ENCODE results near the gene DNTT. TPM values are rescaled to one million over a fixed set of nuclear protein-coding genes. Genes with fewer than 3 reads are reported as not detected.

The DNTT gene
- polyA plus RNA-seq, 2 of the 4 experiments (the other 2 are of a cell fraction), result not detected

DNA sequence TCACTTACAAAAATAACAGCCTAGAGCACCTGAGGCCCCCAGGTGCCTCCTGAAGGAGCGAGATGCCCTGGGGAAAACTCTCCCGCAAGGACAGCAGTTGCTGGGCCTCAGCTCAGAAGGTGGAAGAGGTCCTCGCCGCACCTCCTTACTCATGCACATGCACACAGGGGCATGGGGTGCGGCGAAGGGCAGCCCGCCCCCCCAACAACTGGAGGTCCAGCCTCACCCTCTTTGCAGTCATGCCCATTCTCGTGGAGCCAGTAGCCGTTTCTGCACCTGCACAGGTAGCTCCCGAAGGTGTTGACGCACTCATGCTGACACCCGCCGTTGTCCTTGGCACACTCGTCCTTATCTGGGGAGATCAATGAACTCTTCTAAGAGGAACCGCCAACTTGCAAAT lies 74.5 kb downstream of the DNTT start:
- CTCF ChIA-PET, result interaction anchor here (0.5 to 7.6 kb wide), 6 partner anchors 8 to 1293 kb away, joined by 3 to 105 read pairs (median 3); no protein-coding TSS in a partner anchor
- Histone ChIP-seq H3K9me3 (no peaks in the 10 kb centered on the region), H3K4me3 (no peak overlapping the region), H3K27ac (no peak overlapping the region), H3K4me1 (no peaks in the 10 kb centered on the region), H3K4me2 (no peak overlapping the region)
- no peak for FAIRE-seq
- POLR2A ChIA-PET, result interaction anchor here (1.2 kb wide), 1 partner anchor 76 kb away, joined by 3 read pairs; no protein-coding TSS in a partner anchor
- no peak for TF ChIP-seq GATA3 (IDR thresholded peaks at IDR 0.05; ENCODE audit: borderline replicate concordance)
- TF ChIP-seq, protein P1, sequence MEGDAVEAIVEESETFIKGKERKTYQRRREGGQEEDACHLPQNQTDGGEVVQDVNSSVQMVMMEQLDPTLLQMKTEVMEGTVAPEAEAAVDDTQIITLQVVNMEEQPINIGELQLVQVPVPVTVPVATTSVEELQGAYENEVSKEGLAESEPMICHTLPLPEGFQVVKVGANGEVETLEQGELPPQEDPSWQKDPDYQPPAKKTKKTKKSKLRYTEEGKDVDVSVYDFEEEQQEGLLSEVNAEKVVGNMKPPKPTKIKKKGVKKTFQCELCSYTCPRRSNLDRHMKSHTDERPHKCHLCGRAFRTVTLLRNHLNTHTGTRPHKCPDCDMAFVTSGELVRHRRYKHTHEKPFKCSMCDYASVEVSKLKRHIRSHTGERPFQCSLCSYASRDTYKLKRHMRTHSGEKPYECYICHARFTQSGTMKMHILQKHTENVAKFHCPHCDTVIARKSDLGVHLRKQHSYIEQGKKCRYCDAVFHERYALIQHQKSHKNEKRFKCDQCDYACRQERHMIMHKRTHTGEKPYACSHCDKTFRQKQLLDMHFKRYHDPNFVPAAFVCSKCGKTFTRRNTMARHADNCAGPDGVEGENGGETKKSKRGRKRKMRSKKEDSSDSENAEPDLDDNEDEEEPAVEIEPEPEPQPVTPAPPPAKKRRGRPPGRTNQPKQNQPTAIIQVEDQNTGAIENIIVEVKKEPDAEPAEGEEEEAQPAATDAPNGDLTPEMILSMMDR (IDR thresholded peaks at IDR 0.05), result no peak
- TF ChIP-seq, protein P2, sequence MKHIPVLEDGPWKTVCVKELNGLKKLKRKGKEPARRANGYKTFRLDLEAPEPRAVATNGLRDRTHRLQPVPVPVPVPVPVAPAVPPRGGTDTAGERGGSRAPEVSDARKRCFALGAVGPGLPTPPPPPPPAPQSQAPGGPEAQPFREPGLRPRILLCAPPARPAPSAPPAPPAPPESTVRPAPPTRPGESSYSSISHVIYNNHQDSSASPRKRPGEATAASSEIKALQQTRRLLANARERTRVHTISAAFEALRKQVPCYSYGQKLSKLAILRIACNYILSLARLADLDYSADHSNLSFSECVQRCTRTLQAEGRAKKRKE (CRISPR knock-in tag; IDR thresholded peaks at IDR 0.05; ENCODE audit: low read depth), result no peak
- no peak for TF ChIP-seq FOSL2 (IDR thresholded peaks at IDR 0.05)
- no peak for TF ChIP-seq FOSL2 (CRISPR knock-in tag; IDR thresholded peaks at IDR 0.05)
- TF ChIP-seq POLR2AphosphoS2 (conservative IDR thresholded peaks at IDR 0.05; ENCODE audit: low read length), result no peak
- no peak for TF ChIP-seq RNF2 (IDR thresholded peaks at IDR 0.05; ENCODE audit: borderline replicate concordance, low read depth)
- no peak for TF ChIP-seq KDM1A (IDR thresholded peaks at IDR 0.05; ENCODE audit: low read depth)
- no peak for TF ChIP-seq HOXA7 (CRISPR knock-in tag; IDR thresholded peaks at IDR 0.05)
- no peak for TF ChIP-seq CHD4 (IDR thresholded peaks at IDR 0.05; ENCODE audit: borderline replicate concordance)
- no peak for TF ChIP-seq EHMT2 (IDR thresholded peaks at IDR 0.05; ENCODE audit: low read depth)
- TF ChIP-seq, protein P3, sequence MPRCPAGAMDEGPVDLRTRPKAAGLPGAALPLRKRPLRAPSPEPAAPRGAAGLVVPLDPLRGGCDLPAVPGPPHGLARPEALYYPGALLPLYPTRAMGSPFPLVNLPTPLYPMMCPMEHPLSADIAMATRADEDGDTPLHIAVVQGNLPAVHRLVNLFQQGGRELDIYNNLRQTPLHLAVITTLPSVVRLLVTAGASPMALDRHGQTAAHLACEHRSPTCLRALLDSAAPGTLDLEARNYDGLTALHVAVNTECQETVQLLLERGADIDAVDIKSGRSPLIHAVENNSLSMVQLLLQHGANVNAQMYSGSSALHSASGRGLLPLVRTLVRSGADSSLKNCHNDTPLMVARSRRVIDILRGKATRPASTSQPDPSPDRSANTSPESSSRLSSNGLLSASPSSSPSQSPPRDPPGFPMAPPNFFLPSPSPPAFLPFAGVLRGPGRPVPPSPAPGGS (IDR thresholded peaks at IDR 0.05), result no peak
- TF ChIP-seq, protein P4, sequence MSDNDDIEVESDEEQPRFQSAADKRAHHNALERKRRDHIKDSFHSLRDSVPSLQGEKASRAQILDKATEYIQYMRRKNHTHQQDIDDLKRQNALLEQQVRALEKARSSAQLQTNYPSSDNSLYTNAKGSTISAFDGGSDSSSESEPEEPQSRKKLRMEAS (IDR thresholded peaks at IDR 0.05), result no peak
- TF ChIP-seq ZC3H11A (IDR thresholded peaks at IDR 0.05), result no peak
- TF ChIP-seq RCOR1 (IDR thresholded peaks at IDR 0.05; ENCODE audit: low read depth, low read length), result no peak
- TF ChIP-seq, protein P5, sequence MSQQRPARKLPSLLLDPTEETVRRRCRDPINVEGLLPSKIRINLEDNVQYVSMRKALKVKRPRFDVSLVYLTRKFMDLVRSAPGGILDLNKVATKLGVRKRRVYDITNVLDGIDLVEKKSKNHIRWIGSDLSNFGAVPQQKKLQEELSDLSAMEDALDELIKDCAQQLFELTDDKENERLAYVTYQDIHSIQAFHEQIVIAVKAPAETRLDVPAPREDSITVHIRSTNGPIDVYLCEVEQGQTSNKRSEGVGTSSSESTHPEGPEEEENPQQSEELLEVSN (IDR thresholded peaks at IDR 0.05; ENCODE audit: borderline replicate concordance, low read depth), result no peak
- TF ChIP-seq, protein P6, sequence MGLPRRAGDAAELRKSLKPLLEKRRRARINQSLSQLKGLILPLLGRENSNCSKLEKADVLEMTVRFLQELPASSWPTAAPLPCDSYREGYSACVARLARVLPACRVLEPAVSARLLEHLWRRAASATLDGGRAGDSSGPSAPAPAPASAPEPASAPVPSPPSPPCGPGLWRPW (IDR thresholded peaks at IDR 0.05), result no peak
- TF ChIP-seq ZSCAN20 (CRISPR knock-in tag; IDR thresholded peaks at IDR 0.05), result no peak
- DNase-seq (ENCODE audit: low read depth in 1 of 2, low spot score in 1 of 2), result no peak
- no peak for ATAC-seq
- 69% methylated on average over 15 of the region's 15 CpGs for WGBS (ENCODE audit: missing lambda C conversion rate)

DNA sequence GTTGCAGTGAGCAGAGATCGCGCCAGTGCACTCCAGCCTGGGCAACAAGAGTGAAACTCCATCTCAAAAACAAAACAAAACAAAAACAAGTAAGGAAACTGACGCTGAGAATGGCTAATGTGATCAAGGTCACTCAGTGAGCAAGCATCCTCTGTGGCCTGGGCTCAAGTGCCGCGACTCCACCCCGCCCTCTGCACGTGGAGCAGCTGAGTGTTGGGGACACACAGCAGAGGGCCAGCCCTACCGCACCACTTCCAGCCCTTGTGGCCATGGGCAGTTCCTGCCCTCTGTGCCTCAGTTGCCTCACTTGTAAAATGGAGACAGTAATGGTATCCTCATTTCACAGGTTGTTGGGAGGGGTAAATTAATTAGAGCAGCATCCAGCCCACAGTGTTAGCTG lies 75.5 kb downstream of the DNTT start:
- H3K27ac ChIP-seq, result no peak overlapping the region
- no peaks in the 10 kb centered on the region for H3K4me1 ChIP-seq
- no peak overlapping the region for H3K4me3 ChIP-seq
- ChIA-PET POLR2A (no interaction called here), CTCF (interaction anchor here (0.8 to 7.6 kb wide), 3 partner anchors 9 to 134 kb away, joined by 4 to 105 read pairs (median 8); partner anchors contain the start of gene TLL2)
- no peak for FAIRE-seq
- no peaks in the 10 kb centered on the region for H3K9me3 ChIP-seq
- H3K4me2 ChIP-seq, result no peak overlapping the region
- no peak for DNase-seq (ENCODE audit: low read depth in 1 of 2, low spot score in 1 of 2)
- whole genome bisulfite sequencing (ENCODE audit: missing lambda C conversion rate), result 70% methylated on average over 8 of the region's 8 CpGs
- no peak for ATAC-seq
- TF ChIP-seq EHF (CRISPR knock-in tag; IDR thresholded peaks at IDR 0.05) (no peak), HOXB13 (CRISPR knock-in tag; IDR thresholded peaks at IDR 0.05; ENCODE audit: low read depth) (no peak), RAD21 (conservative IDR thresholded peaks at IDR 0.05 in 1 of 2, IDR thresholded peaks at IDR 0.05 in 1 of 2) (no peak), RNF2 (IDR thresholded peaks at IDR 0.05; ENCODE audit: borderline replicate concordance, low read depth) (no peak), NPAS2 (CRISPR knock-in tag; IDR thresholded peaks at IDR 0.05; ENCODE audit: borderline replicate concordance) (no peak), ZC3H11A (IDR thresholded peaks at IDR 0.05) (no peak), TFCP2L1 (CRISPR knock-in tag; IDR thresholded peaks at IDR 0.05) (no peak), RFX5 (IDR thresholded peaks at IDR 0.05) (no peak), HOXB5 (CRISPR knock-in tag; IDR thresholded peaks at IDR 0.05) (no peak)
- TF ChIP-seq, protein P7, sequence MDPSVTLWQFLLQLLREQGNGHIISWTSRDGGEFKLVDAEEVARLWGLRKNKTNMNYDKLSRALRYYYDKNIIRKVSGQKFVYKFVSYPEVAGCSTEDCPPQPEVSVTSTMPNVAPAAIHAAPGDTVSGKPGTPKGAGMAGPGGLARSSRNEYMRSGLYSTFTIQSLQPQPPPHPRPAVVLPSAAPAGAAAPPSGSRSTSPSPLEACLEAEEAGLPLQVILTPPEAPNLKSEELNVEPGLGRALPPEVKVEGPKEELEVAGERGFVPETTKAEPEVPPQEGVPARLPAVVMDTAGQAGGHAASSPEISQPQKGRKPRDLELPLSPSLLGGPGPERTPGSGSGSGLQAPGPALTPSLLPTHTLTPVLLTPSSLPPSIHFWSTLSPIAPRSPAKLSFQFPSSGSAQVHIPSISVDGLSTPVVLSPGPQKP (IDR thresholded peaks at IDR 0.05; ENCODE audit: low read depth, low read length), result no peak
- TF ChIP-seq, protein P8, sequence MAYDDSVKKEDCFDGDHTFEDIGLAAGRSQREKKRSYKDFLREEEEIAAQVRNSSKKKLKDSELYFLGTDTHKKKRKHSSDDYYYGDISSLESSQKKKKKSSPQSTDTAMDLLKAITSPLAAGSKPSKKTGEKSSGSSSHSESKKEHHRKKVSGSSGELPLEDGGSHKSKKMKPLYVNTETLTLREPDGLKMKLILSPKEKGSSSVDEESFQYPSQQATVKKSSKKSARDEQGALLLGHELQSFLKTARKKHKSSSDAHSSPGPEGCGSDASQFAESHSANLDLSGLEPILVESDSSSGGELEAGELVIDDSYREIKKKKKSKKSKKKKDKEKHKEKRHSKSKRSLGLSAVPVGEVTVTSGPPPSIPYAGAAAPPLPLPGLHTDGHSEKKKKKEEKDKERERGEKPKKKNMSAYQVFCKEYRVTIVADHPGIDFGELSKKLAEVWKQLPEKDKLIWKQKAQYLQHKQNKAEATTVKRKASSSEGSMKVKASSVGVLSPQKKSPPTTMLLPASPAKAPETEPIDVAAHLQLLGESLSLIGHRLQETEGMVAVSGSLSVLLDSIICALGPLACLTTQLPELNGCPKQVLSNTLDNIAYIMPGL (CRISPR knock-in tag; IDR thresholded peaks at IDR 0.05; ENCODE audit: borderline replicate concordance), result no peak
- TF ChIP-seq, protein P3 (IDR thresholded peaks at IDR 0.05), result no peak

All from A549 (cell line).